GM19395 (cell line): ENCODE results near the gene LIMS1.
A peak's percentile ranks its signal among the peaks of the same experiment; 100 is the strongest.

Experiments
- ATAC-seq: cut with Tn5 transposase; IDR thresholded peaks from one replicate; pipeline ENCODE4 v1.9.1; 2021; ENCODE audit warnings: mild to moderate bottlenecking, moderate library complexity; ENCODE audit not compliant: unreplicated experiment

Gene LIMS1

DNA sequence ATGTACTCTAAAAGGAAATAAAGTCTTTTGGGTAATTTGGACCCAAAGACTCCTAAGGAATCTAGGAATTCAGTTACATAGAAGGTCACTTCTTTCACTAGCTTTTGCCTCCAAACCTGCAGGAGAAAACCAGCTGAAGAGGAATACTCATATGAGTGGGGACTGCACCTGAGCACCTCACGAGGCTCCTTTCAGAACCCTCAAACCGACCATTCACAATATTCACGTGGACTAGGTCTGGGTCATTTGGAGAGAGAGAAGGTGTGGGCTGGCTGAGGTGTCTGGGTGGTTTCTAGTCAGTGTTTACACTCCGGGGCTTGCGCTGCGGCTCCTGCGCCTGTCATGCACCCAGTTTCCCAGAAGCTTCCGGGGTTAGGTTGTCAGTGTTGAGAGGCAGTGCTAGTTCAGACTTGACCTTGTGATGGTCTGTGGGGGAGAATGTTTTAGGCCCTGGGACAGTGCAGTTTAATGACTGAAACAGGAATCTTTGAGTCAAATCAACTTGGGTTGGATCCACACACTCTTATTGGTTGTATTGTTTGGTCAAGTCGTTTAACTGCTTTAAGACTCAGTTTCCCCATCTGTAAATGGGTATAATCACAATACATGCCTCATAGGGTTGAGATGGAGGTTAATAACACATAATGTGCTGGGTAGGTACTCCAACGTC lies 78.4 kb downstream of the LIMS1 start:
- peak; percentile 78 for ATAC-seq

DNA sequence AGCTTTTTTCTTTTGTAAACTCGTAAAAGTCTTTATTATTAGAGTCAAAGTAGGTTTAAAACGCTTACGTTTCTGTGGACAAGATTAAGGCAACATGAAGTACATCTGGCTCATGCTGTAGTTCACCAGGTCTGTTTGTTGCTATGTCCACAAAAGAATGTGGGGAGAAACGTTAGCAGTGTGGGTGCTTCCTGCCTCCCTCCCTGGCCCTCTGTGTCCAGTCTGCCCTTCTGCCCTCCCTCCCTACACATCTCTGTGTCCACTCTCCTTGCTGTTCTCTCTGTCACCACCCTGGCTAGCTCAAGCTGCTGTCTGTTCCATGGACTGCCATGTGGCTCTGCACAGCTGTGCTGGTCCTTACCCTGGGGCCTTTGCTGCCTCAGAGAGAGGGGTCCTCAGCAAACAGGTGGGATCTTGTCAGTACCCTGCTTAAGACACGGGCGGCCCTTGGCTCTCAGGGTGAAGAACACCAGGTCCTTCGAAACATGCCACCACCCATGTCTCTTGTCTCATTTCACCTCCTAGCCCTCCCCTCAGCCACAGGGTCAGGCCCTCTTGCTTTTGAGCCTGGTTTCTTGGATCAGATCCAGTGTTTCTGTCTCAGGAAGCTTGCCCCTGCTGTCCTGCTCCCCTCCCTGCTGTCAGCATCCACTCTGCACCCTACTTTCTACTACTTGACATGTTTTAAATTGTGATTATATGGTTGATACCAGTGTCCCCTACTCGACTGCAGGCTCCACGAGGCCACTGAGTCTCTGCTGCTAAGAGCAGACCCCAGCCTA lies 79.2 kb downstream of the LIMS1 start:
- no peak for ATAC-seq

DNA sequence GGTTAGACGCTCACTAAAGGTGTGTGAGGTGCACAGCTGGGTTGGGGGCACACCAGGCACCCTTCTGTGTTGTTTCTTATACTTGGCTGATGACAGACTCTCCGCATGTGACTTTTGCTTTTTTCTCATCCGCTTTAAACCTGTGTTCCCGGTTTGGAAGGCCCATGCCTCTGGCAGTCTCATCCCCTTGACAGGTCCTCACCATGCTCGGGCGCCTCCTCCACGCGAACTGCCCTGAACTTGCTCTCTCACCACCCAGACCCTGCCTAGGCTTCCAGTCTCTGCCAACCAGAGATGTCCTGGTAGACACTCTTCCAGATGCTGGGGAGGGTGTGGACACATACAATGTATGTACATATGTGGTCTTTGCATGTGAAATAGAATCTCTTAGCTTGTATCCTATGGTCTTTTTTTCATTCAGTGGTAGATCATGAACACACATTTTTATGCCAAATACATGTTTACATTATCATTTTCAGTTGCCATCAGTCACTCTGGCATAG lies 79.8 kb downstream of the LIMS1 start:
- no peak for ATAC-seq

DNA sequence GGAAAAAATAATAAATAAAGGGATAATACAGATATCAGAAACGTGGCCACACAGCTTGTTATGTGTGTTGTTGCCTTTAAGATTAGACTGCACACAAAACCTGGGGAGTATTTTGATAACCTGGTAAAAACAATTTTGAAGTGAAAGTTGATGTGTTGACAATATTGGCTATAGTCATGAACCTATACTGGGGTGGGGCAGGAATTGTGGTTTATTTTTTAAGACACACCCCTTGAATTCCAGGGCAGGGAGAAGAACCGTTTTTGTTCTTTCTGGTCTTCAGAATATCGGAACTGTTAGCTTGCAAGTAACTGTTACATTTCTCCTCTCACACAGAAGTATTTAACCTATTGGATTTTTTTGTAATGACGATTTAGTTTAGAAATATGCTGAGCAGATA lies 80.4 kb downstream of the LIMS1 start:
- no peak for ATAC-seq

DNA sequence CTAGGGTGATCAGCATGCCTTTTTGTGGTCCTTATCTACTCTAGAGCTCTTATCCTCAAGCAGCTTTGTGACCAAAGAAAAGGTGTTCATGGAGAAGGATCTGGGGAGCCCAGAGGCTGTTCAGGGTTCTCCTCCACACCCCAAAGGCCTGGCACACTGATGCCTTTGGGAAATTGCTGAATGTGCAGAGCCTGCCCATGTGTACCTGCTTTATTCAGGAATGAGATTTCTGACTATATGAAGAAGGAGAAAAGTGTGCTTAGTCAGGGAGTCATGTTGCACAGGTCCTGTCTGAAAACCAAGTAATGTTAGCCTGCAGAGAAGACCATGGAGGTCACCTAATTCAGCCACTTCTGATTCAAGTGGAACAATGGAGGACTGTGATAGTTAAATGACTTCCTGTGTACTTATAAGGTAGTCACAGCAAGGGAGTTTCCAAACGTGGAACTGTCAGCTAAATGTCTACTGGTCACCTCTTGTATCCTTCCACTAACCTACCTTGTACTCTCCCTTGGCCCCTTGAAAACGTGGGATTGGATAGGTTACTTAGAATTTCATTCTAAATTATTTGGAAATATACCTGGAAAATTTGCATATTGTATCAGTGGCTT lies 81.3 kb downstream of the LIMS1 start:
- no peak for ATAC-seq

DNA sequence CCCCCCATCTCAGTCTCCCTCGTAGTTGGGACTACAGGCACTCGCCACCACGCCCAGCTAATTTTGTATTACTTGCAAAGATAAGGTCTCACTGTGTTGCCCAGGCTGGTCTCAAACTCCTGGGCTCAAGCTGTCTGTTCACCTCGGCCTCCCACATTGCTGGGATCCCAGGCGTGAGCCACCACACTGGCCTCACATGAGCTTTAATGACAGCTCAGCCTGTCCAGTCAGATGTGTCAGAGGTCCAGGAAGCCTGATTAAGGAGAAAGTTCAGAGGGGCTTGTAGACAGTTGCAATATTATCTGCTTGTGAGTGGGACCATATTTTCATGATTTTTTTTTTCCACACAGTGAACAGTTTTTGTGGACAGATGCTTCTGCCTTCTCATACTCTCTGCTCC lies 82.0 kb downstream of the LIMS1 start:
- no peak for ATAC-seq

DNA sequence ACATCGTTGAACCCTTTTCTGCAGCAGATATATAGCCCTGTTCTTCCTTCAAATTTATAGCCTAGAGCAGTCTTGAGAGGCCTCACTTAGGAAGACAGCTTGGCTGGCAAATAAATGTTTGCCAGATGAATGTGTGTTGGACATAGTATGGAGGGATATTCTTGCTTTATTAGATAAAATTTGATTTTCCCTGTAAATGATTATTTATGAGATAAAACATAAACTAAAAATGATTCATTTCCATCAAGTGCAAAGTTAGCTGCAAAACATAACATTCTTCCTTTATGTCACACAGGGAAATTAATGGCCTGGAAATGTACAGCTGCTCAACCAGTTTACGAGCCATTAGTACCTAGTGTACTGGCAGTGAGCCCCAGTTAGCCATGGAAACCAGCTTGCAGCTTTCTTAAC lies 82.5 kb downstream of the LIMS1 start:
- no peak for ATAC-seq

DNA sequence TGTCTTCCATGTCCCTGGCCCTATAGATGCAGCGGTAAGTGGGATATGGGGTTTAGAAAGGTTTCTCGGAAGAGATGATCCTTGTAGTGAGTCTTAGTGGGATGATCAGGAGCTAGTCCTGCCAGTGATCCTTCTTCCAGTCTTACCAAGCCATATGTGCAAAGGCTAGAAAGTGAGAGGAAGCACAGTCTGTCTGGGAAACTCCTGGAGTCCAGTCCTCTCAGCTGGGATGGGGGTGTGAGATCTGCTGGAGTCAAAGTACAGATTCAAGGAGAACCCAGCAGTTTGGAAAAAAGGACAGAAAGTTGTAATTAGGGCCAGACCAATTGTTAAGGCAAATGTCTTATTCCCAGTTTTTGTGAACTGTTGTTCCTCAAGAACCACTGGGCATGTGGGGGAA lies 83.3 kb downstream of the LIMS1 start:
- ATAC-seq = no peak

DNA sequence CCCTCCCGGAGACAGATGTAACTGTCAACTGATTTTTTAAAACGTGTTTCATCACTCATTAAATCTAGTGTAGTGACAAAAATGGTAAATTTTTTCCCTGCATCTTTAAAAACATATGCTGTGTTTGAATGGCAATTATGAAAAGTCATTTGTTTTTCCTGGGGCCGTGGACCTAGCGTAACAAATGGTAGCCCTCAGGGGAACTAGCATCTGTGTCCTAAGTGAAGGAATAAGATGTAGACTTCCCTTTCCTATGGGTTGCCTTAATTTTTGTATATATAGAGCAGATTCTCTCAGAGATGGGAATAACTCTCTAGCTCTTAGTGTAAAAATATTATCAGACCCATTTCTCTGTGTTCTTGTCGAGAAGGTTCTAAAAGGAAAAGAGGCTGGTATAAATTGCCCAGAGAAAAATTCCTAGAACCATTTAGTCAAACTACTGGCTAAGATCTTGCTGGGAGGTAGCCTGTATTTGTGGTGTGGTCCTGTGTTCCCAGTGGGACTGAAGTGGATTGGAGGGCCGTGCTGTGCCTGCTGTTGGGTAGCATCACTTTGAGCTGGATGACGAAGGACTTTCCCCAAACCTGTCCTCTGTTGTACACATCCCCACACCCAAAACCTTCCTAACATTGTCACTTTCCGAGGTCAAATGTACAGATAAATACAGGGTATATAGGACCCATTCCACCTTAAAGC lies 85.8 kb downstream of the LIMS1 start:
- ATAC-seq = no peak

DNA sequence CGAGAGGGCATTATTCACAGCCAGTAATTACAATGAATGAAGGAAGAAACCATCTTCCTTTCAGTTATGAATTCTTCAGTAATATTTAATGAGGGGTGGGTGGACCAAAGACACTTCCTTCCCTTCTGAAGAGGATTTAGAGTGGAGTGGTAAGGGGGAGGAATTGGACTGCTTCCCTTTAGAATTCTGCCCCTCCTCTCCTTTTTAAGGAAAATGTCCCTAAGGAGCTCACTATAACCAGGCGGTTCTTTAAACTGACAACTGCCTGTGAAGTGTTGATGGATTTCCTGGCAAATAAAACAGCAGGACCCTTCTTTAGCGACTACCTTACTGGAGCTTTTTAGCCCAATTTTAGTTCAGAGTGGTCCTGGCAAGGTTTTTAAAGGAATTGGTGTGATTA lies 86.4 kb downstream of the LIMS1 start:
- no peak for ATAC-seq

DNA sequence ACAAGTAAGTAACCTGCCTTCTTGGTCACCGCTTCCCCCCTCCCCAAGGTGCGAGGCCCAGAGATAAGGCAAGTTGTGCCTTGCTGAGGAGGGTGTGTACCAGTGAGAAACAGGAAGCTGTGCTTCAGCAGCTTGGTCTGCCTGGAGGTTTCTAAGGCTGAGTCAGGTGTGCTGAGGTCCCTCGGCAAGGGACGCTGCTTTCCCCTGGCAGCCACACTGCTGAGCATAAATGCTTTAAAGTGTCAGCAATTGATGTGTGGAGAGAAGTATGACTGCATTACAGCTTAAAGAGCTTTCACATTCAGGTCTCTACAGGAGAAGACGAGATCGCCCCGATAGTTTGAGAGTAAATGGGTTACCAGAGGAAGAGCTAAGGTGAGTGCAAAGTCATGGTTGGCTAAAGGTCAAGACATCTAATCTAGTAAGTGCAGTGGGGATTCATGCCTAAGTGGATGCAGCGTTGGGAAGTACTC lies 86.9 kb downstream of the LIMS1 start:
- ATAC-seq = peak; percentile 100

DNA sequence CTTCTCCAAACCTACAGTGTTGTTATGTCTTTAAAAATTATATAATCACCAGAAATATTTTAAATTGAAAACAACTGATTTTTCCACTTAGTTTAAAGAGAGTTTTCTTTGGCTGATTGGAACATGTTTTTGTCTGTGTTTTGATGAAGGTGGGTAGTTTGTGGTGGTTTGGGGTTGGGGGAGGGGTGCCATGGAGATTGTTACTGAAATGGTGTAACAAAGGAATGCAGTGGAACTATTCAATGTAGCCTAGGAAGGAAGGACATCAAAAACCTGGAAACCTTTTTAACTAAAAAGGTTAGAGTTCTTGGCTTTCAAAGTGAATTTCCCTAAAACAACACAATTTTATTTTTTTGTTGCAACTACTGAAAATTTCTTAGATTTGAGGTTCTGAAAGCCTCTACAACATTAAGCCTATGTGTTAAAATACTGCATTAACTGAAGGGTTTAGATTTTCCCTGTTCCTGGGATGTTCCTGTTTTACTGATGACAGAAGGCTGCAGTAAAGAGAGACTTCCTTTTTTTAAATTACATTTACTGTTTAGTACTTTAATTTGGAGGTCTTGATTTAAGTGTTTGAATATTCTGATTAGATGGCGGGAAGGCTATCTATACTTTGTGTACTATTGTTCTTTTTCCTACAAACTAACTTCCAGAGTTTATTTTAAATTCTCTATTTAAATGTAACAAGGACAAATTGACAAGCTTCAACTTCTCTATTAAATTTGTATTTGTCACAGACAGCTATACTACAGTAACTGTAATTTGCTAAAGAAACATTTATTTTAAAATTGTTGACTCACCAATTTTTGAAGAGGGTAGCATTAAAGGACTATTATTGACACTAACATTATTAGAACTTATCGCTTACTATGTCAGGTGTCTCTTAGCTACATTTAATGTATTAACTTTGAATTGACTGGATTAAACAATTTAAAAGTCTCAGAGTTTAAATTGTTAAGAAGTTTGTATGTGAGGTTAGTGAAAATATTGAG lies 87.7 kb downstream of the LIMS1 start:
- ATAC-seq = no peak

DNA sequence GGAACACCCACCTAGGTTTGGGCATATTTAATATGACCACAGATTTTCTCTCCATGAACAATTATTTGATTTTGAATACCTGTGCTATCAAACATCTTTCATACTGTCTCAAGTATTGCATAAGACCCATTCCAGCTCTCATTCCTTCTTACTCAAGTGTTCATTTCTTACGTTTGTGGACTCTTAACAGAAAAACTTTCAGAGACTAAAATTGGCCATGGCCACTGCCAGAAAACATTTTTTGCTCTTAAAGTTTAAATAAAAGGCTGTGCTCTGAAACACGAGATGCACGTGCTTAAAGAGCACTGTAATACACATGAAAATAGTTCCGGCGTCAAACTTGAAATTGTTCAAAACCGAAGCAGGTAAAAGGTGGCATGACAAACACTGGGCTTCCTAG lies 89.3 kb downstream of the LIMS1 start:
- no peak for ATAC-seq

DNA sequence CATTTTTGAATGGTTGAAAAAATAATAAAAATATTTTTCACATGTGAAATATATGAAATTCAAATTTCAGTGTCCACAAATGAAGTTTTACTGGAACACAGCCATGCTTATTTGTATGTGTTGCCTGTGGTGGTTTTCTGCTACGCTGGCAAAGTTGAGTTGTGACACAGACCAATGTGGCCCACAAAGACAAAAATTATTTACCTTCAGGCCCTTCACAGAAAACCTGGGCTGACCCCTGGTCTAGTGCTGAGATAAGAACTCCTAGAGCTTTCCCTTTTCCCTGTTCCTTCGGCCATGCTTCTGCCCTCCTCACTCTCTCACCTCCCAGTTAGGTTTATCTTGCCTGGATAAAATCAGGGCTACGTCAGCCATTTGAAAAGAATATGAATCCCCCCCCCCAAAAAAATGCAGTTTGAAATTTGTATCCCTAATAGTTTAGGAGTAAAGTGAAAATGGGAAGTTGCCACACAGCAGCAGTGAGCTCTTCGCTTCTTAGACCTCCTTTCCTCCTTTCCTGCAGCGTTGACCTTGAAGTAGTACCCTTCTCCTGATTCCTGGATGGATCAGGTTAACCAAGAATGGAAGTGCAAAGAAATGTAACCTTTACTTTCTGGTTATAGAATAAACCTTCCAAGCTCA lies 91.0 kb downstream of the LIMS1 start:
- no peak for ATAC-seq

DNA sequence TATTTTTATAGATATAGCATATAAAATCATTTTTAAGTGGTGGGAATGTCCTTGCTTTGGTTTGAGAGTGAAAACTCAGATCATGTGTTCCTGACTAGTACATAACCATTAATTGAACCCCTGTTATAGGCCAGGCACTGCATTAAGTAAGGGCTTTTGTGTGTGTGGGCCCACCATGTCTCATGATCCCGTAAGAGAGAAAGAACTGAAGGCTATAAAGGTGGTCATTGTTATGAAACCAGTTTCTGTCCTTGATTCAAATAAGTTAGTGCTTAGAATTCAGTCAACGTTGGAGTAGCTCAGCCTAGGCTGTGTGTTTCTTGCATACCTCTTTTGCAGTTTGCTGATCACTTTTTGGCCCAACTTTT lies 91.5 kb downstream of the LIMS1 start:
- no peak for ATAC-seq

DNA sequence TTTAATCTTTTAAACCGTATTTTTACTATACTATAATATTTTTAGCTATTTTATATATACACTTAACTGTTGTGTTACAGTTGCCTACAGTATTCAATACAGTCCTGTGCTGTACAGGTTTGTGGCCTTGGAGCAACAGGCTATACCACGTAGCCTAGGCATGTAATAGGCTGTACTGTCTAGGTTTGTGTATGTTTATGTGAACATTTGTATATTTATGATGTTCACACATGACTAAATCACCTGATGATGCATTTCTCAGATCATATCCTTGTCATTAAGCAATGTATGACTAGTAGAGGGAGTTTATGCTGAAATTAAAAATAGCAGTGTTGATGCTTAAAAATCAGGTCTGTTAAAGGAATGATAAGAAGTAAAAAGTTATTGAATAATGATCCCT lies 92.7 kb downstream of the LIMS1 start:
- no peak for ATAC-seq

DNA sequence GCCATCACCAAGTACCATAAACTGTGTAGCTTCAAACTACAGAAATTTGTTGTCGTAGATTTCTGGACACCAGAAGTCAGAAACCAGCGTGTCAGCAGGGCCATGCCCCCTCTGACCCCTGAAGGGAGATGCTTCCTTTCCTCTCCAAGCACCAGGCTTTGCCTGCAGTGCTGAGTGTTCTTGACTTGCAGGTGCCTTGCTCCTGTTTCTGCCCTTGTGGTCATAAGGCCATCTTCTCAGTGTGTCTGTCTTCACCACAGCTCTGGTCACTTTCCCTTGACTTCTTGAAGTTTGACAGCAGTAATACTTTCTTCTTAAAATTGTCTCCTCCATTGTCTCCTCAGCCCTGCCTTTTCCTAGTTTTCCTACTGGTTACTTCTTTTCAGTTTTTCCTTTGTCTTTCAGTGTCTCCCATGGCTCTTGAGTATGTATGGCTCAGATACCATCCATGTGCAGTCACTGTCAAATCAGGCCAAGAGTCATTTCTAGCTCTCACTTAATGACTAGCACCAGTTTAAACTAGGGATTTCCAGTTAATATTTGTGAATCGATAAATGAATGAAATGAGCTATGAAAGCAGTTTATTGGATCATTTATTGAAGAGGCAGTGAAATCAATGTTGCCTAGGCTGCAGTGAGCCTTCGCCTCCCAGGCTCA lies 93.8 kb downstream of the LIMS1 start:
- no peak for ATAC-seq

DNA sequence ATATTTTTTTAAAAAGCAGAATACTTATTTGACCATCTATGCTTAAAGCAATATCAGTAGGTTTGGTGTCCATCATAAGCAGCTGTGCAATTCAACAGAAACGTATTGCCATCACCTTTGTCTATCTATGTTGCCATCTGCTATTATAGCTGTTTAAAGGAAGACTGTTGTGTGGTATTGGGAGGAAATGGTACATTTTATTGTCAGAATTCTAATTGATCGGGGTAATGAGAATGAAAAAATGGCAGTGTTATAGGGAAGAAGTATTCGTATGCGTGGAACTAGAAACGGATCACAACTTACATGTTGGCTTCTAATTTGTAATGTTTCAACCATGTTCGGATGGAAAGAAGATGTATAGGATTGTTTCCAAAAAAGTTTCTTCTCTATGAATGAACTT lies 94.7 kb downstream of the LIMS1 start:
- ATAC-seq = no peak

DNA sequence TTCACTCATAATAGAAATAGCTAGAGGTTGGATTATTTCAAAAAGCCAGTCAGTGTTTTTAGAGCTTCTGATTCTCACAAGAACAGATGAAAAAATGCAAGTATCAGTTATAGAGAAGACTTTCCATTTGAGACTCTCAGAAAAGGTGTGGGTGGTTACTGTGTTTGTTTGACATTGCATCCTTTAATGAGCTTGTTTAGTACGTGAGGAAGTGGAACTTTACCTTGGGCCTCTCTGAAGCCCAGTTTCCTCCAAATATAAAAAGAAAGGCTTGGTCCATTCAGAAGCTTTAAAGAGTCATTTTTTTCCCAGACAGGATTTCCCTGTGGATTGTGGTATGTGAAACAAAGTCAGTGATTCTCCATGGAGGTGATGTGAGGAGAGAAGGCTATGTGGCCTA lies 95.1 kb downstream of the LIMS1 start:
- ATAC-seq = peak; percentile 84
